ENCODE measurements around the gene BNC1. TPM values are rescaled to one million over a fixed set of nuclear protein-coding genes. Genes with fewer than 3 reads are reported as not detected.

BNC1 gene
- polyA plus RNA-seq, 1 of the 3 experiments (the other 2 are of a cell fraction): not detected

- Histone ChIP-seq H3K9ac (no peak overlapping the region), H3F3A (replicated peaks; ENCODE audit: insufficient read depth) (no peaks in the 10 kb centered on the region), H3K4me3 (ENCODE audit: low read depth in 2 of 2, low read length in 1 of 2) (no peak overlapping the region), H3K4me1 (ENCODE audit: control insufficient read depth in 1 of 2, insufficient read depth in 2 of 2, low read depth in 1 of 2, low read length in 1 of 2) (no peaks in the 10 kb centered on the region), H3K9me3 (no peaks in the 10 kb centered on the region), H2AFZ (ENCODE audit: low read depth) (no peak overlapping the region), H3K27ac (ENCODE audit: low read depth in 2 of 2, low read length in 1 of 2) (no peak overlapping the region), H3K4me2 (no peak overlapping the region), H3K36me3 (replicated peaks in 1 of 2; ENCODE audit: control insufficient read depth in 1 of 2, insufficient read depth in 2 of 2, low read length in 1 of 2) (no peaks in the 10 kb centered on the region), H3K9me2 (no peaks in the 10 kb centered on the region), H3K27me3 (ENCODE audit: insufficient read depth) (no peaks in the 10 kb centered on the region), H4K20me1 (ENCODE audit: insufficient read depth) (no peaks in the 10 kb centered on the region), H3K79me2 (ENCODE audit: insufficient read depth) (no peaks in the 10 kb centered on the region)
- no peak for DNase-seq
- POLR2A ChIA-PET: no interaction called here
- CTCF ChIA-PET: no interaction called here
- TF ChIP-seq ELF1 (IDR thresholded peaks at IDR 0.05) (no peak), IRF3 (IDR thresholded peaks at IDR 0.05; ENCODE audit: low read depth, low read length) (no peak), GABPA (IDR thresholded peaks at IDR 0.05; ENCODE audit: low read depth) (no peak), CTCF (IDR thresholded peaks at IDR 0.05) (no peak), GATA2 (CRISPR knock-in tag; IDR thresholded peaks at IDR 0.05) (no peak), NFIC (IDR thresholded peaks at IDR 0.05; ENCODE audit: borderline replicate concordance) (no peak), NRF1 (IDR thresholded peaks at IDR 0.05; ENCODE audit: low read depth, low read length) (no peak), TAF1 (IDR thresholded peaks at IDR 0.05; ENCODE audit: borderline replicate concordance, low read depth, low read length) (no peak), TCF12 (IDR thresholded peaks at IDR 0.05) (no peak), PBX3 (IDR thresholded peaks at IDR 0.05) (no peak), JUND (IDR thresholded peaks at IDR 0.05) (no peak), POLR2AphosphoS5 (IDR thresholded peaks at IDR 0.05; ENCODE audit: low read depth, low read length) (no peak), MXI1 (IDR thresholded peaks at IDR 0.05; ENCODE audit: low read depth, low read length) (no peak), FOXM1 (IDR thresholded peaks at IDR 0.05; ENCODE audit: low read depth) (no peak)
- WGBS (ENCODE audit: low lambda C conversion rate): 78% methylated on average over 1 of the region's 1 CpG
Observed at GRCh38 chr15:83219026-83219425, 65.4 kb downstream of the BNC1 start.

GRCh38 chr15:83215306-83215705, 69.2 kb downstream of the BNC1 start:
- ChIA-PET POLR2A (no interaction called here), CTCF (no interaction called here)
- H4K20me1 ChIP-seq (ENCODE audit: insufficient read depth): no peaks in the 10 kb centered on the region
- no peak overlapping the region for H3K4me2 ChIP-seq
- no peaks in the 10 kb centered on the region for H3K79me2 ChIP-seq (ENCODE audit: insufficient read depth)
- H3K27ac ChIP-seq (ENCODE audit: low read depth in 2 of 2, low read length in 1 of 2): no peak overlapping the region
- no peak overlapping the region for H2AFZ ChIP-seq (ENCODE audit: low read depth)
- no peak for DNase-seq
- no peaks in the 10 kb centered on the region for H3K9me2 ChIP-seq
- peaks cover 0 to 7% of the 10 kb centered on the region in 2 experiments; a peak in 2 of 4 replicates for H3K4me1 ChIP-seq (ENCODE audit: control insufficient read depth in 1 of 2, insufficient read depth in 2 of 2, low read depth in 1 of 2, low read length in 1 of 2)
- 83% methylated on average over 2 of the region's 2 CpGs for WGBS (ENCODE audit: low lambda C conversion rate)
- no peaks in the 10 kb centered on the region for H3K9me3 ChIP-seq
- no peaks in the 10 kb centered on the region for H3K27me3 ChIP-seq (ENCODE audit: insufficient read depth)
- no peaks in the 10 kb centered on the region for H3K36me3 ChIP-seq (replicated peaks in 1 of 2; ENCODE audit: control insufficient read depth in 1 of 2, insufficient read depth in 2 of 2, low read length in 1 of 2)
- peaks cover 9% of the 10 kb centered on the region for H3F3A ChIP-seq (replicated peaks; ENCODE audit: insufficient read depth)
- H3K4me3 ChIP-seq (ENCODE audit: low read depth in 2 of 2, low read length in 1 of 2): no peak overlapping the region
- H3K9ac ChIP-seq: no peak overlapping the region
- TF ChIP-seq TAF1 (IDR thresholded peaks at IDR 0.05; ENCODE audit: borderline replicate concordance, low read depth, low read length): no peak
- TF ChIP-seq CHD2 (IDR thresholded peaks at IDR 0.05; ENCODE audit: low read length, partially characterized antibody): no peak
- no peak for TF ChIP-seq GATA2 (CRISPR knock-in tag; IDR thresholded peaks at IDR 0.05)
- no peak for TF ChIP-seq EZH2phosphoT487 (IDR thresholded peaks at IDR 0.05; ENCODE audit: borderline replicate concordance, low read depth)
- TF ChIP-seq PBX3 (IDR thresholded peaks at IDR 0.05): no peak
- no peak for TF ChIP-seq USF1 (IDR thresholded peaks at IDR 0.05; ENCODE audit: borderline replicate concordance, low read depth)
- TF ChIP-seq TEAD4 (IDR thresholded peaks at IDR 0.05; ENCODE audit: borderline replicate concordance, insufficient read depth): no peak
- no peak for TF ChIP-seq RCOR1 (IDR thresholded peaks at IDR 0.05; ENCODE audit: low read length)
- TF ChIP-seq FOSL2 (IDR thresholded peaks at IDR 0.05; ENCODE audit: borderline replicate concordance, low read depth): no peak
- no peak for TF ChIP-seq FOXM1 (IDR thresholded peaks at IDR 0.05; ENCODE audit: low read depth)
- no peak for TF ChIP-seq RAD21 (IDR thresholded peaks at IDR 0.05; ENCODE audit: low read length)
- no peak for TF ChIP-seq MAX (IDR thresholded peaks at IDR 0.05; ENCODE audit: low read depth)
- no peak for TF ChIP-seq IRF3 (IDR thresholded peaks at IDR 0.05; ENCODE audit: low read depth, low read length)

Data from SK-N-SH (cell line).